Posterior vena cava (tissue), 2 donors: Measurements from ENCODE around the gene UBR7. TPM values are rescaled to one million over a fixed set of nuclear protein-coding genes. Genes with fewer than 3 reads are reported as not detected.

Experiments
- total RNA-seq, 2 donors: library from RNA; stranded (reverse); fragmentation: NEBNext Ultra II Directional; extraction: Animal tissue kit (Norgen Biotek cat#: 25700); gene quantifications; one replicate each; pipeline ENCODE4 v1.2.1, GENCODE V29; 2021
- donor health status: DM: yes; HTN: yes; CAD: no.
- donor health status: DM: yes; HTN: yes; CAD: no.

The UBR7 gene
- total RNA-seq, 2 donors from 2014 or later, result 18.2 to 18.7 TPM

Other genes starting within 250 kb of the UBR7 start
- gene ITPK1, start 91.3 kb upstream of the UBR7 start, total RNA-seq, result 10 to 100 TPM; 50.9 to 68.6 TPM
- 10 to 100 TPM; 21.7 to 21.8 TPM for gene MOAP1, start 22.4 kb upstream of the UBR7 start, total RNA-seq
- 10 to 100 TPM; 13.6 to 16.3 TPM for gene LYSET, start 21.9 kb upstream of the UBR7 start, total RNA-seq
- 1 to 10 TPM; 7.5 to 9.1 TPM for gene GON7, start 191 bp upstream of the UBR7 start, total RNA-seq
- 10 to 100 TPM; 34.8 to 42.5 TPM for gene BTBD7, start 125.8 kb downstream of the UBR7 start, total RNA-seq
- gene COX8C, start 139.9 kb downstream of the UBR7 start, total RNA-seq, result under 1 TPM in 1 of 2 donors, not detected in 1; 0.52 TPM
- under 1 TPM; 0.05 to 0.09 TPM for gene UNC79, start 223.7 kb downstream of the UBR7 start, total RNA-seq